Caco-2 (cell line): ENCODE results near the gene CX3CL1. TPM values are rescaled to one million over a fixed set of nuclear protein-coding genes. Genes with fewer than 3 reads are reported as not detected.

ENCODE experiments used
- BruUV-seq: library from RNA; stranded (reverse); fragments of 400-500 nt; replicated peaks from 2 replicates; lab custom pipeline; 2021; lab: Mats Ljungman, UMichigan
- CTCF ChIA-PET: fragments of 300-600 bp; sonication (Branson Sonifier 250); formaldehyde crosslinking; loops from one replicate; lab custom pipeline; 2022; ENCODE audit warnings: antibody characterized with exemption; lab: Charles Lee
- POLR2A ChIA-PET: fragments of 300-600 bp; sonication (Branson Sonifier 250); formaldehyde crosslinking; loops from one replicate; lab custom pipeline; 2022; ENCODE audit warnings: antibody characterized with exemption; lab: Charles Lee
- DNase-seq, 2 experiments: peaks; one replicate each; pipeline versions ENCODE4 v3.0.0 to v3.0.0-alpha.2; 2020 to 2022
- H3K27me3 ChIP-seq: replicated peaks from 2 replicates; pipeline ENCODE4 v1.6.0; 2011; ENCODE audit warnings: low read length; ENCODE audit not compliant: control insufficient read depth, insufficient read depth
- H3K36me3 ChIP-seq: 2 replicates; pipeline ENCODE4 v1.5.1; 2011; ENCODE audit warnings: low read length; ENCODE audit not compliant: control insufficient read depth, insufficient read depth
- H3K4me1 ChIP-seq: fragments of 250-450 bp; sonication (Bioruptor Pico); 2 replicates; pipeline ENCODE4 v1.5.1; 2020; ENCODE audit warnings: mild to moderate bottlenecking
- H3K4me3 ChIP-seq: 2 replicates; pipeline ENCODE4 v1.5.1; 2011; ENCODE audit warnings: low read depth, mild to moderate bottlenecking, control low read depth, low read length
- H3K9me3 ChIP-seq: fragments of 250-450 bp; sonication (Bioruptor Pico); 2 replicates; pipeline ENCODE4 v1.5.1; 2020; ENCODE audit warnings: mild to moderate bottlenecking, moderate library complexity
- H3K27ac Mint-ChIP-seq: one replicate; pipeline ENCODE4 v1.8.0; 2022; ENCODE audit warnings: mixed read lengths; ENCODE audit not compliant: unreplicated experiment
- H3K27me3 Mint-ChIP-seq: one replicate; pipeline ENCODE4 v1.8.0; 2022; ENCODE audit warnings: mixed read lengths; ENCODE audit not compliant: insufficient read depth, unreplicated experiment
- H3K36me3 Mint-ChIP-seq: one replicate; pipeline ENCODE4 v1.8.0; 2022; ENCODE audit warnings: mild to moderate bottlenecking, mixed read lengths; ENCODE audit not compliant: insufficient read depth, unreplicated experiment
- H3K4me1 Mint-ChIP-seq: one replicate; pipeline ENCODE4 v1.8.0; 2022; ENCODE audit warnings: low read depth, mixed read lengths; ENCODE audit not compliant: unreplicated experiment
- H3K4me3 Mint-ChIP-seq: one replicate; pipeline ENCODE4 v1.8.0; 2022; ENCODE audit warnings: mild to moderate bottlenecking, moderate library complexity, mixed read lengths; ENCODE audit not compliant: unreplicated experiment
- H3K9me3 Mint-ChIP-seq: one replicate; pipeline ENCODE4 v1.8.0; 2022; ENCODE audit warnings: mixed read lengths; ENCODE audit not compliant: unreplicated experiment
- CTCF ChIP-seq, 2 experiments: fragments of 200-600 bp in 1 of 2; IDR thresholded peaks; 1 replicate in 1 of 2; 2 replicates in 1 of 2; pipeline versions ENCODE4 v1.5.1 to v1.8.0; 2011 to 2022; ENCODE audit warnings: antibody characterized with exemption in 1 of 2, control low read depth in 1 of 2, inconsistent platforms in 1 of 2, low read depth in 1 of 2, low read length in 1 of 2, mild to moderate bottlenecking in 1 of 2, moderate library complexity in 1 of 2; ENCODE audit not compliant: insufficient read depth in 1 of 2, severe bottlenecking in 1 of 2, unreplicated experiment in 1 of 2
- intact Hi-C: fragments of 100-400 bp; cut with micrococcal nuclease; formaldehyde crosslinking; loops from one replicate; pipeline ENCODE4 v1.10.0; 2022; ENCODE audit not compliant: unreplicated experiment
- total RNA-seq: library from RNA; stranded (reverse); gene quantifications from 2 replicates; pipeline ENCODE4 v1.2.3, GENCODE V29; 2022

The CX3CL1 gene
- total RNA-seq, 1 experiment from 2014 or later = not detected

- no peak overlapping the region for H3K27ac Mint-ChIP-seq
- Histone ChIP-seq H3K9me3 (no peaks in the 10 kb centered on the region), H3K36me3 (no peaks in the 10 kb centered on the region), H3K27me3 (no peaks in the 10 kb centered on the region), H3K4me3 (no peak overlapping the region), H3K4me1 (peaks cover 10% of the 10 kb centered on the region; the same call in 1 of the 2 replicates)
- ChIA-PET POLR2A (no interaction called here), CTCF (interaction anchor here (0.7 to 2.0 kb wide), 2 partner anchors 16 to 24 kb away, joined by 4 read pairs; no protein-coding TSS in a partner anchor)
- H3K36me3 Mint-ChIP-seq = no peaks in the 10 kb centered on the region
- DNase-seq = no peak
- no peak overlapping the region for H3K4me3 Mint-ChIP-seq
- BruUV-seq = no TSS peak
- H3K27me3 Mint-ChIP-seq = no peaks in the 10 kb centered on the region
- intact Hi-C loops = no loop called here
- no peaks in the 10 kb centered on the region for H3K9me3 Mint-ChIP-seq
- H3K4me1 Mint-ChIP-seq = peaks cover 9% of the 10 kb centered on the region
- no peak for TF ChIP-seq CTCF (IDR thresholded peaks at IDR 0.05; ENCODE audit: insufficient read depth in 1 of 2, low read depth in 1 of 2, low read length in 1 of 2, severe bottlenecking in 1 of 2, unreplicated experiment in 1 of 2)
Observed at GRCh38 chr16:57406881-57407280, 34.6 kb downstream of the CX3CL1 start.

- Histone ChIP-seq H3K4me1 (peaks cover 10% of the 10 kb centered on the region; the same call in 1 of the 2 replicates), H3K4me3 (no peak overlapping the region), H3K27me3 (no peaks in the 10 kb centered on the region), H3K36me3 (no peaks in the 10 kb centered on the region), H3K9me3 (no peaks in the 10 kb centered on the region)
- Mint-ChIP-seq H3K9me3 (no peaks in the 10 kb centered on the region), H3K36me3 (no peaks in the 10 kb centered on the region), H3K27ac (no peak overlapping the region), H3K27me3 (no peaks in the 10 kb centered on the region), H3K4me1 (peaks cover 9% of the 10 kb centered on the region), H3K4me3 (no peak overlapping the region)
- intact Hi-C loops = no loop called here
- no peak for TF ChIP-seq CTCF (IDR thresholded peaks at IDR 0.05; ENCODE audit: insufficient read depth in 1 of 2, low read depth in 1 of 2, low read length in 1 of 2, severe bottlenecking in 1 of 2, unreplicated experiment in 1 of 2)
- DNase-seq = no peak
- no TSS peak for BruUV-seq
- ChIA-PET CTCF (interaction anchor here (2.0 kb wide), 1 partner anchor 15 kb away, joined by 4 read pairs; no protein-coding TSS in a partner anchor), POLR2A (no interaction called here)
Observed at GRCh38 chr16:57407521-57408353, 35.4 kb downstream of the CX3CL1 start.

GRCh38 chr16:57409065-57409464 lies 36.8 kb downstream of the CX3CL1 start:
- peaks cover 9% of the 10 kb centered on the region for H3K4me1 Mint-ChIP-seq
- no peaks in the 10 kb centered on the region for H3K36me3 ChIP-seq
- TF ChIP-seq CTCF (IDR thresholded peaks at IDR 0.05; ENCODE audit: insufficient read depth in 1 of 2, low read depth in 1 of 2, low read length in 1 of 2, severe bottlenecking in 1 of 2, unreplicated experiment in 1 of 2) = no peak
- no peaks in the 10 kb centered on the region for H3K36me3 Mint-ChIP-seq
- H3K4me3 Mint-ChIP-seq = no peak overlapping the region
- no peak for DNase-seq
- intact Hi-C loops = no loop called here
- H3K27ac Mint-ChIP-seq = no peak overlapping the region
- BruUV-seq = no TSS peak
- H3K4me1 ChIP-seq = peaks cover 10% of the 10 kb centered on the region; the same call in 1 of the 2 replicates
- H3K9me3 Mint-ChIP-seq = no peaks in the 10 kb centered on the region
- H3K27me3 Mint-ChIP-seq = no peaks in the 10 kb centered on the region
- no peaks in the 10 kb centered on the region for H3K27me3 ChIP-seq
- no peak overlapping the region for H3K4me3 ChIP-seq
- ChIA-PET POLR2A (no interaction called here), CTCF (interaction anchor here (0.5 to 1.5 kb wide), 2 partner anchors 9 to 109 kb away, joined by 6 to 7 read pairs; no protein-coding TSS in a partner anchor)
- H3K9me3 ChIP-seq = no peaks in the 10 kb centered on the region
